HG03103 (cell line): ENCODE results near the gene ZCCHC17.
"Not testable (repeated sequence)": the region's sequence is repeated elsewhere in the genome, so short reads cannot be mapped to it uniquely, and the experiment has no call there.

ENCODE experiments used
- ATAC-seq: cut with Tn5 transposase; IDR thresholded peaks from one replicate; pipeline ENCODE4 v1.9.1; 2021; ENCODE audit warnings: low read depth; ENCODE audit not compliant: unreplicated experiment

Gene ZCCHC17

GRCh38 chr1:31296486-31297276 is at the start of gene ZCCHC17, which contains the start of gene SNRNP40:
TSS of gene ZCCHC17 (plus strand) at chr1:31297032. CDS start at chr1:31310099, 13,067 bp downstream.
TSS of gene SNRNP40 (minus strand) at chr1:31296788. CDS start at chr1:31296751, 37 bp downstream.
- ATAC-seq: peak; percentile 93

- ATAC-seq: no peak
Observed at GRCh38 chr1:31248276-31248675, 48.6 kb upstream of the ZCCHC17 start.

- no peak for ATAC-seq
Observed at GRCh38 chr1:31249854-31250253, 47.0 kb upstream of the ZCCHC17 start.

GRCh38 chr1:31257213-31257612 is 39.6 kb upstream of the ZCCHC17 start:
- ATAC-seq: no peak

- no peak for ATAC-seq
Observed at GRCh38 chr1:31258581-31258980, 38.3 kb upstream of the ZCCHC17 start.

GRCh38 chr1:31259746-31260145 is 37.1 kb upstream of the ZCCHC17 start:
- no peak for ATAC-seq

- no peak for ATAC-seq
Observed at GRCh38 chr1:31261916-31262315, 34.9 kb upstream of the ZCCHC17 start.

- not testable (repeated sequence) for ATAC-seq
Observed at GRCh38 chr1:31262393-31262792, 34.4 kb upstream of the ZCCHC17 start.

GRCh38 chr1:31263408-31263807 is 33.4 kb upstream of the ZCCHC17 start:
- ATAC-seq: no peak

- ATAC-seq: no peak
Observed at GRCh38 chr1:31264790-31265386, 31.9 kb upstream of the ZCCHC17 start.

GRCh38 chr1:31266547-31266946 is 30.3 kb upstream of the ZCCHC17 start:
- no peak for ATAC-seq

- ATAC-seq: no peak
Observed at GRCh38 chr1:31272369-31272768, 24.5 kb upstream of the ZCCHC17 start.

GRCh38 chr1:31273619-31274018 is 23.2 kb upstream of the ZCCHC17 start:
- no peak for ATAC-seq

- not testable (repeated sequence) for ATAC-seq
Observed at GRCh38 chr1:31282426-31282825, 14.4 kb upstream of the ZCCHC17 start.

- not testable (repeated sequence) for ATAC-seq
Observed at GRCh38 chr1:31287791-31288190, 9.0 kb upstream of the ZCCHC17 start.

GRCh38 chr1:31289021-31289420 is 7.8 kb upstream of the ZCCHC17 start:
- ATAC-seq: no peak

- ATAC-seq: no peak
Observed at GRCh38 chr1:31295874-31296485, 852 bp upstream of the ZCCHC17 start.

GRCh38 chr1:31297277-31298247 is 730 bp downstream of the ZCCHC17 start:
- no peak for ATAC-seq

- no peak for ATAC-seq
Observed at GRCh38 chr1:31299365-31299764, 2.5 kb downstream of the ZCCHC17 start.

- no peak for ATAC-seq
Observed at GRCh38 chr1:31300193-31300592, 3.4 kb downstream of the ZCCHC17 start.
